Activated CD4-positive, CD25-positive, alpha-beta regulatory T cell treated with anti-CD3 and anti-CD28 coated beads, Interleukin-2, amount 50 U/mL, for 24 hours (primary cell): Measurements from ENCODE around the gene IPO4.

ENCODE experiments used
- ATAC-seq, 2 donors: fragments of 150-1000 bp; cut with Tn5 transposase; one replicate each; pipeline ENCODE4 v1.10.0; 2021; ENCODE audit warnings: mild to moderate bottlenecking in 1 of 2, moderate library complexity in 1 of 2

IPO4 gene

GRCh38 chr14:24172871-24173281 lies 15.7 kb downstream of the IPO4 start:
- no peak for ATAC-seq

GRCh38 chr14:24172261-24172860 lies 16.3 kb downstream of the IPO4 start:
- ATAC-seq: no peak

GRCh38 chr14:24171422-24172260 lies 17.0 kb downstream of the IPO4 start, which contains the start of gene REC8:
TSS of gene REC8 (plus strand) at chr14:24172080. CDS start at chr14:24172553, 473 bp downstream.
- peak; percentile 76 to 80 for ATAC-seq

- ATAC-seq: no peak
Measured at GRCh38 chr14:24167469-24168114, 21.0 kb downstream of the IPO4 start.

- no peak for ATAC-seq
Measured at GRCh38 chr14:24165785-24166184, 22.8 kb downstream of the IPO4 start.

- no peak for ATAC-seq
Measured at GRCh38 chr14:24164518-24164991, 24.1 kb downstream of the IPO4 start.

- ATAC-seq: no peak
Measured at GRCh38 chr14:24162093-24162492, 26.5 kb downstream of the IPO4 start.

GRCh38 chr14:24160850-24161804 lies 27.5 kb downstream of the IPO4 start, which contains the start of gene IRF9:
TSS of gene IRF9 (plus strand) at chr14:24161265. CDS start at chr14:24162145, 880 bp downstream.
- ATAC-seq: peak; percentile 89 to 90

- ATAC-seq: no peak
Measured at GRCh38 chr14:24160499-24160849, 28.1 kb downstream of the IPO4 start.

GRCh38 chr14:24159777-24160498 lies 28.7 kb downstream of the IPO4 start:
- no peak for ATAC-seq

- ATAC-seq: no peak
Measured at GRCh38 chr14:24157331-24157730, 31.3 kb downstream of the IPO4 start.

- no peak for ATAC-seq
Measured at GRCh38 chr14:24156840-24157239, 31.8 kb downstream of the IPO4 start.

GRCh38 chr14:24155100-24155499 lies 33.5 kb downstream of the IPO4 start:
- no peak for ATAC-seq

GRCh38 chr14:24151404-24152080 lies 37.1 kb downstream of the IPO4 start:
- no peak for ATAC-seq

- no peak for ATAC-seq
Measured at GRCh38 chr14:24150993-24151392, 37.6 kb downstream of the IPO4 start.

- ATAC-seq: no peak
Measured at GRCh38 chr14:24150567-24150966, 38.0 kb downstream of the IPO4 start.

GRCh38 chr14:24150061-24150460 lies 38.6 kb downstream of the IPO4 start:
- no peak for ATAC-seq

- ATAC-seq: no peak
Measured at GRCh38 chr14:24149302-24149969, 39.2 kb downstream of the IPO4 start.

- no peak for ATAC-seq
Measured at GRCh38 chr14:24147761-24148428, 40.7 kb downstream of the IPO4 start.
